Mesendoderm (in vitro differentiated cells): ENCODE data around the gene SSR4.

ENCODE experiments used
- DNase-seq: peaks from one replicate; pipeline ENCODE4 v3.0.0; 2013
- H2AK5ac ChIP-seq: 2 replicates; pipeline ENCODE4 v1.6.1; 2013; ENCODE audit warnings: low read length, inconsistent platforms
- H2BK120ac ChIP-seq: 2 replicates; pipeline ENCODE4 v1.6.1; 2013; ENCODE audit warnings: low read depth, mild to moderate bottlenecking, low read length, moderate library complexity, mixed read lengths
- H2BK15ac ChIP-seq: replicated peaks from 2 replicates; pipeline ENCODE4 v1.6.1; 2013; ENCODE audit warnings: low read depth, mild to moderate bottlenecking, moderate library complexity
- H2BK5ac ChIP-seq: 2 replicates; pipeline ENCODE4 v1.6.1; 2013; ENCODE audit warnings: low read length, inconsistent platforms
- H3K18ac ChIP-seq: 2 replicates; pipeline ENCODE4 v1.6.1; 2013; ENCODE audit warnings: mild to moderate bottlenecking, low read length, mixed read lengths
- H3K23ac ChIP-seq: one replicate; pipeline ENCODE4 v1.6.1; 2013; ENCODE audit warnings: low read length
- H3K27ac ChIP-seq: 2 replicates; pipeline ENCODE4 v1.5.1; 2013; ENCODE audit warnings: low read depth, mild to moderate bottlenecking, inconsistent platforms, low read length, moderate library complexity
- H3K27me3 ChIP-seq: 2 replicates; pipeline ENCODE4 v1.6.1; 2013; ENCODE audit warnings: low read length, control low read depth, mild to moderate bottlenecking, inconsistent platforms; ENCODE audit not compliant: insufficient read depth, poor library complexity
- H3K36me3 ChIP-seq: 2 replicates; pipeline ENCODE4 v1.6.1; 2013; ENCODE audit warnings: low read length, inconsistent platforms; ENCODE audit not compliant: control insufficient read depth, insufficient read depth
- H3K4ac ChIP-seq: one replicate; pipeline ENCODE4 v1.6.1; 2013; ENCODE audit warnings: low read depth, mild to moderate bottlenecking, low read length, moderate library complexity
- H3K4me1 ChIP-seq: 2 replicates; pipeline ENCODE4 v1.6.1; 2013; ENCODE audit warnings: low read depth, low read length, inconsistent platforms; ENCODE audit not compliant: control insufficient read depth
- H3K4me2 ChIP-seq: 2 replicates; pipeline ENCODE4 v1.6.1; 2013; ENCODE audit warnings: low read length
- H3K4me3 ChIP-seq: 2 replicates; pipeline ENCODE4 v1.5.1; 2013; ENCODE audit warnings: mild to moderate bottlenecking, low read length
- H3K56ac ChIP-seq: one replicate; pipeline ENCODE4 v1.6.1; 2013; ENCODE audit warnings: low read length
- H3K79me1 ChIP-seq: 2 replicates; pipeline ENCODE4 v1.6.1; 2013; ENCODE audit warnings: low read length, inconsistent platforms
- H3K79me2 ChIP-seq: 2 replicates; pipeline ENCODE4 v1.6.1; 2013; ENCODE audit warnings: mild to moderate bottlenecking, low read length; ENCODE audit not compliant: control insufficient read depth, insufficient read depth
- H3K9ac ChIP-seq: 2 replicates; pipeline ENCODE4 v1.6.1; 2013; ENCODE audit warnings: low read length, inconsistent platforms
- H4K5ac ChIP-seq: one replicate; pipeline ENCODE4 v1.6.1; 2013; ENCODE audit warnings: low read length
- H4K8ac ChIP-seq: one replicate; pipeline ENCODE4 v1.6.1; 2013; ENCODE audit warnings: low read depth, mild to moderate bottlenecking, control low read depth, low read length, moderate library complexity
- WGBS: extraction: QIAGEN DNeasy Blood & Tissue Kit; methylation state at CpG from one replicate; pipeline ENCODE4 v1.1.7; 2013; ENCODE audit warnings: low lambda C conversion rate, missing lambda C conversion rate; ENCODE audit not compliant: insufficient coverage; ENCODE audit errors: extremely low coverage; 5-methylcytosine and 5-hydroxymethylcytosine counted together

The SSR4 gene

GRCh38 chrX:153824348-153824747 lies 29.9 kb downstream of the SSR4 start:
- Histone ChIP-seq H3K18ac (no peak overlapping the region), H2AK5ac (no peak overlapping the region), H3K79me2 (peaks cover 24% of the 10 kb centered on the region), H3K9ac (no peak overlapping the region), H4K5ac (no peak overlapping the region), H3K79me1 (no peaks in the 10 kb centered on the region), H3K27ac (no peak overlapping the region), H2BK15ac (no peak overlapping the region), H3K4me3 (no peak overlapping the region), H3K56ac (no peak overlapping the region), H3K23ac (no peak overlapping the region), H4K8ac (no peak overlapping the region), H2BK120ac (no peak overlapping the region), H3K4me2 (no peak overlapping the region), H3K27me3 (no peaks in the 10 kb centered on the region), H3K4ac (no peak overlapping the region), H3K36me3 (no peaks in the 10 kb centered on the region), H3K4me1 (peaks cover 2% of the 10 kb centered on the region), H2BK5ac (no peak overlapping the region)
- DNase-seq = no peak
- no CpG with 5 or more reads among the region's 10 CpGs for WGBS

GRCh38 chrX:153825042-153825441 lies 30.6 kb downstream of the SSR4 start:
- no peak overlapping the region for H4K5ac ChIP-seq
- peaks cover 25% of the 10 kb centered on the region for H3K79me2 ChIP-seq
- H3K56ac ChIP-seq = peak overlapping the region; percentile 15
- H4K8ac ChIP-seq = no peak overlapping the region
- H3K27me3 ChIP-seq = no peaks in the 10 kb centered on the region
- H3K4me2 ChIP-seq = no peak overlapping the region
- H2BK120ac ChIP-seq = no peak overlapping the region
- no peak for DNase-seq
- no peak overlapping the region for H3K18ac ChIP-seq
- H3K27ac ChIP-seq = no peak overlapping the region
- H2BK5ac ChIP-seq = no peak overlapping the region
- no peak overlapping the region for H3K4me3 ChIP-seq
- no peak overlapping the region for H3K4ac ChIP-seq
- H3K23ac ChIP-seq = no peak overlapping the region
- no peak overlapping the region for H3K9ac ChIP-seq
- H3K4me1 ChIP-seq = peaks cover 2% of the 10 kb centered on the region
- no CpG with 5 or more reads among the region's 8 CpGs for WGBS
- H3K36me3 ChIP-seq = no peaks in the 10 kb centered on the region
- H3K79me1 ChIP-seq = no peaks in the 10 kb centered on the region
- no peak overlapping the region for H2AK5ac ChIP-seq
- H2BK15ac ChIP-seq = no peak overlapping the region

- Histone ChIP-seq H2BK5ac (no peak overlapping the region), H3K27ac (no peak overlapping the region), H3K4ac (no peak overlapping the region), H2AK5ac (no peak overlapping the region), H3K27me3 (no peaks in the 10 kb centered on the region), H3K4me2 (no peak overlapping the region), H3K4me3 (no peak overlapping the region), H3K79me2 (peaks cover 23% of the 10 kb centered on the region), H4K8ac (no peak overlapping the region), H3K56ac (no peak overlapping the region), H3K79me1 (no peaks in the 10 kb centered on the region), H2BK15ac (no peak overlapping the region), H3K18ac (no peak overlapping the region), H3K36me3 (no peaks in the 10 kb centered on the region), H3K23ac (no peak overlapping the region), H3K9ac (no peak overlapping the region), H2BK120ac (no peak overlapping the region), H3K4me1 (peaks cover 2% of the 10 kb centered on the region), H4K5ac (no peak overlapping the region)
- WGBS = no CpG with 5 or more reads among the region's 3 CpGs
- DNase-seq = peak; percentile 23
Measured at GRCh38 chrX:153827016-153827415, 32.5 kb downstream of the SSR4 start.

GRCh38 chrX:153827903-153828302 lies 33.4 kb downstream of the SSR4 start:
- no peak overlapping the region for H3K4me2 ChIP-seq

GRCh38 chrX:153828308-153828707 lies 33.8 kb downstream of the SSR4 start:
- H4K5ac ChIP-seq = no peak overlapping the region
- no peak overlapping the region for H3K18ac ChIP-seq
- H3K27me3 ChIP-seq = no peaks in the 10 kb centered on the region
- no peaks in the 10 kb centered on the region for H3K36me3 ChIP-seq
- H3K4me2 ChIP-seq = peak overlapping the region; percentile 5
- no peak overlapping the region for H3K4ac ChIP-seq
- H3K56ac ChIP-seq = peak overlapping the region; percentile 49
- no peak overlapping the region for H2BK5ac ChIP-seq
- no peak overlapping the region for H3K27ac ChIP-seq
- H2AK5ac ChIP-seq = no peak overlapping the region
- H3K9ac ChIP-seq = peak overlapping the region; percentile 14
- no CpG with 5 or more reads among the region's 17 CpGs for WGBS
- no peak overlapping the region for H4K8ac ChIP-seq
- H3K23ac ChIP-seq = no peak overlapping the region
- H2BK120ac ChIP-seq = no peak overlapping the region
- H3K4me3 ChIP-seq = no peak overlapping the region
- DNase-seq = peak; percentile 40
- H2BK15ac ChIP-seq = no peak overlapping the region
- no peaks in the 10 kb centered on the region for H3K79me1 ChIP-seq
- peaks cover 2% of the 10 kb centered on the region for H3K4me1 ChIP-seq
- H3K79me2 ChIP-seq = peaks cover 23% of the 10 kb centered on the region

More at GRCh38 chrX:153827903-153828302, 33.4 kb downstream of the SSR4 start:
- WGBS = no CpG with 5 or more reads among the region's 9 CpGs
- Histone ChIP-seq H2BK15ac (no peak overlapping the region), H2BK5ac (no peak overlapping the region), H3K4me3 (no peak overlapping the region), H4K8ac (no peak overlapping the region), H3K79me2 (peaks cover 23% of the 10 kb centered on the region), H3K9ac (no peak overlapping the region), H3K4me1 (peaks cover 2% of the 10 kb centered on the region), H3K4ac (no peak overlapping the region), H3K79me1 (no peaks in the 10 kb centered on the region), H4K5ac (no peak overlapping the region), H3K36me3 (no peaks in the 10 kb centered on the region), H3K56ac (peak overlapping the region; percentile 42), H3K23ac (no peak overlapping the region), H3K27ac (no peak overlapping the region), H3K18ac (no peak overlapping the region), H2BK120ac (no peak overlapping the region), H2AK5ac (no peak overlapping the region), H3K27me3 (no peaks in the 10 kb centered on the region)
- no peak for DNase-seq
